DOHH2 (cell line): Measurements from ENCODE around the gene KMT5C.

Source experiments
- H3F3A ChIP-seq: fragments of 200-600 bp; sonication (generic), shearing (Covaris generic); 2 replicates; pipeline ENCODE4 v1.6.0; 2016; ENCODE audit warnings: antibody characterized with exemption, mild to moderate bottlenecking; ENCODE audit not compliant: control insufficient read depth, insufficient read depth
- H3K27ac ChIP-seq: fragments of 200-600 bp; sonication (generic); 2 replicates; pipeline ENCODE4 v1.5.1; 2014; ENCODE audit warnings: low read depth, mild to moderate bottlenecking, low read length, moderate library complexity
- H3K27me3 ChIP-seq: fragments of 200-600 bp; sonication (generic); 2 replicates; pipeline ENCODE4 v1.6.1; 2014; ENCODE audit warnings: mild to moderate bottlenecking, low read length, mixed read lengths; ENCODE audit not compliant: control insufficient read depth
- H3K36me3 ChIP-seq: fragments of 200-600 bp; sonication (generic); 2 replicates; pipeline ENCODE4 v1.6.1; 2014; ENCODE audit warnings: mild to moderate bottlenecking, low read length, moderate library complexity, mixed read lengths; ENCODE audit not compliant: control insufficient read depth
- H3K4me1 ChIP-seq: fragments of 200-600 bp; sonication (generic); 2 replicates; pipeline ENCODE4 v1.6.1; 2014; ENCODE audit warnings: mild to moderate bottlenecking, low read length, mixed read lengths; ENCODE audit not compliant: control insufficient read depth
- H3K4me2 ChIP-seq: fragments of 200-600 bp; sonication (generic); 2 replicates; pipeline ENCODE4 v1.6.0; 2014; ENCODE audit warnings: mild to moderate bottlenecking, low read length, moderate library complexity
- H3K4me3 ChIP-seq: fragments of 200-600 bp; sonication (generic); 2 replicates; pipeline ENCODE4 v1.5.1; 2014; ENCODE audit warnings: mild to moderate bottlenecking, low read length, mixed read lengths
- H3K79me2 ChIP-seq: fragments of 200-600 bp; sonication (generic); 2 replicates; pipeline ENCODE4 v1.6.1; 2014; ENCODE audit warnings: mild to moderate bottlenecking, low read length, mixed read lengths; ENCODE audit not compliant: control insufficient read depth
- H3K9me2 ChIP-seq: fragments of 200-600 bp; sonication (generic); replicated peaks from 2 replicates; pipeline ENCODE4 v1.6.1; 2014; ENCODE audit warnings: mild to moderate bottlenecking, low read length, mixed read lengths; ENCODE audit not compliant: control insufficient read depth
- H3K9me3 ChIP-seq: fragments of 200-600 bp; sonication (generic); 2 replicates; pipeline ENCODE4 v1.6.1; 2014; ENCODE audit warnings: antibody characterized with exemption, low read length, mixed read lengths; ENCODE audit not compliant: control insufficient read depth, insufficient read depth
- H4K20me1 ChIP-seq: fragments of 200-600 bp; sonication (generic); 2 replicates; pipeline ENCODE4 v1.6.0; 2014; ENCODE audit warnings: low read depth, mild to moderate bottlenecking, antibody characterized with exemption, low read length, moderate library complexity; ENCODE audit not compliant: control insufficient read depth, insufficient read depth
- CTCF ChIP-seq: fragments of 200-600 bp; sonication (generic); IDR thresholded peaks from one replicate; pipeline ENCODE4 v1.5.1; 2014; ENCODE audit warnings: antibody characterized with exemption, mild to moderate bottlenecking, low read depth, low read length; ENCODE audit not compliant: poor library complexity, severe bottlenecking
- EZH2phosphoT487 ChIP-seq: fragments of 200-600 bp; sonication (generic); IDR thresholded peaks from 2 replicates; pipeline ENCODE4 v1.6.1; 2017; ENCODE audit warnings: borderline replicate concordance, mild to moderate bottlenecking, antibody characterized with exemption, low read length, moderate library complexity, mixed read lengths

The KMT5C gene

GRCh38 chr19:55314396-55314795 lies 25.3 kb upstream of the KMT5C start:
- H4K20me1 ChIP-seq, result no peaks in the 10 kb centered on the region
- H3K4me1 ChIP-seq, result peaks cover 15% of the 10 kb centered on the region
- H3K9me3 ChIP-seq, result no peaks in the 10 kb centered on the region
- H3K4me3 ChIP-seq, result no peak overlapping the region
- H3K36me3 ChIP-seq, result no peaks in the 10 kb centered on the region
- H3K79me2 ChIP-seq, result no peaks in the 10 kb centered on the region
- no peak overlapping the region for H3K27ac ChIP-seq
- H3K9me2 ChIP-seq, result no peaks in the 10 kb centered on the region
- no peak overlapping the region for H3K4me2 ChIP-seq
- H3F3A ChIP-seq, result no peaks in the 10 kb centered on the region
- no peak for TF ChIP-seq CTCF
- TF ChIP-seq EZH2phosphoT487, result no peak
- no peaks in the 10 kb centered on the region for H3K27me3 ChIP-seq

- no peaks in the 10 kb centered on the region for H4K20me1 ChIP-seq
- H3K4me1 ChIP-seq, result no peaks in the 10 kb centered on the region
- no peaks in the 10 kb centered on the region for H3K36me3 ChIP-seq
- H3K4me2 ChIP-seq, result no peak overlapping the region
- no peak overlapping the region for H3K27ac ChIP-seq
- peaks cover 3% of the 10 kb centered on the region; the same call in 1 of the 2 replicates for H3K27me3 ChIP-seq
- no peak overlapping the region for H3K4me3 ChIP-seq
- H3K9me3 ChIP-seq, result no peaks in the 10 kb centered on the region
- H3K9me2 ChIP-seq, result no peaks in the 10 kb centered on the region
- no peaks in the 10 kb centered on the region for H3K79me2 ChIP-seq
- no peak for TF ChIP-seq CTCF
- TF ChIP-seq EZH2phosphoT487, result no peak
- no peaks in the 10 kb centered on the region for H3F3A ChIP-seq
Observed at GRCh38 chr19:55315956-55316525, 23.6 kb upstream of the KMT5C start.

- H3K27ac ChIP-seq, result no peak overlapping the region
- no peaks in the 10 kb centered on the region for H3F3A ChIP-seq
- H3K9me3 ChIP-seq, result no peaks in the 10 kb centered on the region
- peaks cover 4% of the 10 kb centered on the region; the same call in 1 of the 2 replicates for H3K27me3 ChIP-seq
- TF ChIP-seq EZH2phosphoT487, result no peak
- no peak for TF ChIP-seq CTCF
- H3K4me2 ChIP-seq, result no peak overlapping the region
- no peaks in the 10 kb centered on the region for H3K4me1 ChIP-seq
- H3K36me3 ChIP-seq, result no peaks in the 10 kb centered on the region
- H3K9me2 ChIP-seq, result no peaks in the 10 kb centered on the region
- H3K4me3 ChIP-seq, result no peak overlapping the region
- H3K79me2 ChIP-seq, result no peaks in the 10 kb centered on the region
- H4K20me1 ChIP-seq, result no peaks in the 10 kb centered on the region
Observed at GRCh38 chr19:55316646-55317045, 23.0 kb upstream of the KMT5C start.

- H3F3A ChIP-seq, result no peaks in the 10 kb centered on the region
Observed at GRCh38 chr19:55319785-55320184, 19.9 kb upstream of the KMT5C start.

More at GRCh38 chr19:55319785-55320184, 19.9 kb upstream of the KMT5C start:
- Histone ChIP-seq H3K27me3 (peaks cover 16% of the 10 kb centered on the region; the same call in 1 of the 2 replicates), H3K9me3 (no peaks in the 10 kb centered on the region), H3K4me3 (no peak overlapping the region), H3K27ac (no peak overlapping the region), H3K36me3 (no peaks in the 10 kb centered on the region), H4K20me1 (no peaks in the 10 kb centered on the region), H3K79me2 (no peaks in the 10 kb centered on the region), H3K4me1 (no peaks in the 10 kb centered on the region), H3K9me2 (no peaks in the 10 kb centered on the region), H3K4me2 (no peak overlapping the region)
- TF ChIP-seq CTCF, result no peak
- no peak for TF ChIP-seq EZH2phosphoT487
